ENCODE data around the gene SCAF4.

DNA sequence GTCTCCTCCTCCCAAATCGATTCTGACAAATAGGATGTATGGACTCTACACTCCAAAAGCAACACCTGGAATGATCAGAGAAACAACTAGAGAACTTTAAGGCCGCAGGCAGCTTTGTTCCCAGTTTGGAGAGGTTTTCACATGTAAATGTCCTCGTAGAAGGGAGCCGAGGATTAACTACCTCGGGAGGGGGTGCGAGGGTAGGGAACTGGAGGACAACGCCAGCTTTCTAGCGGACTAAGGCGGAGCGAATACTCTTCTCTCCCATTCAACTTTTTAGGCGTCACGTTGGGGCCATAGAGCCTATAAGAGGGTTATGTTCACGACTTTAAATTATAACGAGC, 1.2 kb downstream of the SCAF4 start:
- TF ChIP-seq, protein P1, sequence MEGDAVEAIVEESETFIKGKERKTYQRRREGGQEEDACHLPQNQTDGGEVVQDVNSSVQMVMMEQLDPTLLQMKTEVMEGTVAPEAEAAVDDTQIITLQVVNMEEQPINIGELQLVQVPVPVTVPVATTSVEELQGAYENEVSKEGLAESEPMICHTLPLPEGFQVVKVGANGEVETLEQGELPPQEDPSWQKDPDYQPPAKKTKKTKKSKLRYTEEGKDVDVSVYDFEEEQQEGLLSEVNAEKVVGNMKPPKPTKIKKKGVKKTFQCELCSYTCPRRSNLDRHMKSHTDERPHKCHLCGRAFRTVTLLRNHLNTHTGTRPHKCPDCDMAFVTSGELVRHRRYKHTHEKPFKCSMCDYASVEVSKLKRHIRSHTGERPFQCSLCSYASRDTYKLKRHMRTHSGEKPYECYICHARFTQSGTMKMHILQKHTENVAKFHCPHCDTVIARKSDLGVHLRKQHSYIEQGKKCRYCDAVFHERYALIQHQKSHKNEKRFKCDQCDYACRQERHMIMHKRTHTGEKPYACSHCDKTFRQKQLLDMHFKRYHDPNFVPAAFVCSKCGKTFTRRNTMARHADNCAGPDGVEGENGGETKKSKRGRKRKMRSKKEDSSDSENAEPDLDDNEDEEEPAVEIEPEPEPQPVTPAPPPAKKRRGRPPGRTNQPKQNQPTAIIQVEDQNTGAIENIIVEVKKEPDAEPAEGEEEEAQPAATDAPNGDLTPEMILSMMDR (IDR thresholded peaks at IDR 0.05; ENCODE audit: low read length), result no peak
- TF ChIP-seq EZH2 (IDR thresholded peaks at IDR 0.05; ENCODE audit: borderline replicate concordance, low read length), result no peak
